Cerebellar cortex (tissue), 1 donor: Measurements from ENCODE around the gene USP21.

Source experiments
- DNase-seq: peaks from one replicate; pipeline ENCODE4 v3.0.0-alpha.2; 2015; ENCODE audit warnings: low spot score

USP21 gene

DNA sequence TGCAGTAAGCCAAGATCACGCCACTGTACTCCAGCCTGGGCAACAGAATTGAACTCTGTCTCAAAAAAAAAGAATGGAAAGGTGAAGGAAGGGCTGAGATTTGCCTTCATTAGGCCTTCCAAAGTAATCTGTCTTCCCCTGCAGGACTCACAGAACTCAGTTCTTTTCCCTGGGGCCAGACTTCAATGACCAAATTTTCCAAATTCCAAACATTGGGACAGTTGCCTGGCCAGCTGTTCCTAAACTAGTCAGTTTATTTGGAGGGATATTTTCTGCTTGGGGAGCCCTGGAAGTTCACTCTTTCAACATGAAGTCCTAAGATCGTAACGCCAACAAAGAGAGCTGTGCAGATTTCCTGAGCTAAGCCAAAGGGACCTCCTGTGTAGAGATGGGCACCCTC lies 21.4 kb upstream of the USP21 start:
- DNase-seq: no peak

- no peak for DNase-seq
Observed at GRCh38 chr1:161138431-161138830, 20.9 kb upstream of the USP21 start.

DNA sequence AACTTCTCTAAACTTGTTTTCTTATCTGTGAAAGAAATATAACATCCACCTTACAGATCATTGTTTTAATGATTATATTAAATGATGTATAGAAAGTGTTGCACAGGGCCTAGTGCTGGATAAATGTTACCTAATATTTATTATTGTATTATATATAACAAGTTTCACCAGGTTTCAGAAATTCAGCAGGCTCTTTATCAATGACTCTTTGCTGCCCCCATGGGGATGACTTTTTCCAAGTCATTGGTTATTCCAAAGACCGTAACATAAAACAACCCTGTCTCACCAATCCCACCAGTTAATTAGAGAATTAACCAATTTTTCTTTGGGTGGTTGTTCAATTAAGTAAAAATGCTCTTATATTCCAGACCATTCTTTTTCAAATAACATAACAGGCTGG lies 19.5 kb upstream of the USP21 start:
- DNase-seq: peak; percentile 41

GRCh38 chr1:161140755-161141400 lies 18.4 kb upstream of the USP21 start:
- no peak for DNase-seq

DNA sequence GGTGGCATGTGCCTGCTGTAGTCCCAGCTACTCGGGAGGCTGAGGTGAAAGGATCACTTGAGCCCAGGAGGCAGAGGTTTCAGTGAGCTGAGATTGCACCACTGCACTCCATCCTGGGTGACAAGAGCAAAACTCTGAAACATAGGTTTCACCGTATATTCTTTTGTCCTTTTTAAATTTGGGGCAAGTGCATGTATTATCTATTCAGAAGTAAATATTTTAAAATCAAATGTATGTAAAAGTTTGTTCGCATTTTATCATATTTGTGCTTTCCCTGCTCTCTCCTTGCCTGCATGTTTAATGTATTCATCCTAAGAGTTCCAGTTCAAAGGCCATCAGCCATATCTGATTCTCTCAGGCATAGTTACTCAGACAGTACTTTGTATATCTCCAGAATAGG lies 13.5 kb upstream of the USP21 start:
- DNase-seq: no peak

GRCh38 chr1:161153176-161153575 lies 6.1 kb upstream of the USP21 start:
- DNase-seq: no peak

- peak; percentile 93 for DNase-seq
Observed at GRCh38 chr1:161153682-161154337, 5.5 kb upstream of the USP21 start, which contains the start of gene UFC1. UFC1 (plus strand) TSS chr1:161153978; CDS start chr1:161153998, 20 bp downstream.

GRCh38 chr1:161157867-161158266 lies 1.4 kb upstream of the USP21 start:
- DNase-seq: no peak

GRCh38 chr1:161158316-161159010 lies 837 bp upstream of the USP21 start:
- DNase-seq: no peak

GRCh38 chr1:161159913-161160243 lies 578 bp downstream of the USP21 start:
- no peak for DNase-seq

DNA sequence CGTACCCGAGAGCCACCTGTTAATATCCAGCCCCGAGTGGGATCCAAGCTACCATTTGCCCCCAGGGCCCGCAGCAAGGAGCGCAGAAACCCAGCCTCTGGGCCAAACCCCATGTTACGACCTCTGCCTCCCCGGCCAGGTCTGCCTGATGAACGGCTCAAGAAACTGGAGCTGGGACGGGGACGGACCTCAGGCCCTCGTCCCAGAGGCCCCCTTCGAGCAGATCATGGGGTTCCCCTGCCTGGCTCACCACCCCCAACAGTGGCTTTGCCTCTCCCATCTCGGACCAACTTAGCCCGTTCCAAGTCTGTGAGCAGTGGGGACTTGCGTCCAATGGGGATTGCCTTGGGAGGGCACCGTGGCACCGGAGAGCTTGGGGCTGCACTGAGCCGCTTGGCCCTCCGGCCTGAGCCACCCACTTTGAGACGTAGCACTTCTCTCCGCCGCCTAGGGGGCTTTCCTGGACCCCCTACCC lies 1.4 kb downstream of the USP21 start:
- DNase-seq: no peak

DNA sequence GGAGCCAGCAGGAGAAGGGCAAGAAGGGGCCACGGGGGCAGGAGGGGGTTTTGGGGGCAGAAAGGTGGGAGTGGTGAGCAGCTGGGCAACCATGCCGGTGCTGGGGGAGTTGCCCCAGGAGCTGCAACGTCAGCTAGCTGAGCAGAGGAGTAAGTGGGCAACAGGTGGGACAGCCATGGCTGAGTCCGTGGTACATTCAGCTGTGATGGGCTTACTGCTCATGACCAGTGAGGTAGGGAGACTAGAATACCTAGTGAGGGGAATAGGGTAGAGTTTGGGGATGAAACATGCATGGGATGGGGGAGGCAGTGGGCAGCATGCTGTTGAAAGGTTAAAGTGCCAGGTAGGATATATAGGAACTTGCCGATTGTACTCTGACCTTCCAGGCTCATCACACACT lies 2.4 kb downstream of the USP21 start:
- DNase-seq: no peak

DNA sequence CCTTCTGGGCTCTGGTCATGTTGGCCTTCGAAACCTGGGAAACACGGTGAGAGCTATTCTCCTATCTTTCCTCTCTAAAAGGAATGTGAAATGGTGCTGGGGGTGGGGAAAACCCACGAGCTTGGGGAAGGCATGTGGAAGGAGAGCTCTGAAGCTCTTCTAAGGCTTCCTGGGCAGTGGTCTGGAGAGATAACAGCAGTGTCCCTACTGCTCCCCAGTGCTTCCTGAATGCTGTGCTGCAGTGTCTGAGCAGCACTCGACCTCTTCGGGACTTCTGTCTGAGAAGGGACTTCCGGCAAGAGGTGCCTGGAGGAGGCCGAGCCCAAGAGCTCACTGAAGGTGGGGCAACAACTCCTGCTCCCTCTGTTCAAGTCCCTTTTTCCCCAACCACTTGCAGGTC lies 2.8 kb downstream of the USP21 start:
- no peak for DNase-seq

- no peak for DNase-seq
Observed at GRCh38 chr1:161162806-161163205, 3.5 kb downstream of the USP21 start.

DNA sequence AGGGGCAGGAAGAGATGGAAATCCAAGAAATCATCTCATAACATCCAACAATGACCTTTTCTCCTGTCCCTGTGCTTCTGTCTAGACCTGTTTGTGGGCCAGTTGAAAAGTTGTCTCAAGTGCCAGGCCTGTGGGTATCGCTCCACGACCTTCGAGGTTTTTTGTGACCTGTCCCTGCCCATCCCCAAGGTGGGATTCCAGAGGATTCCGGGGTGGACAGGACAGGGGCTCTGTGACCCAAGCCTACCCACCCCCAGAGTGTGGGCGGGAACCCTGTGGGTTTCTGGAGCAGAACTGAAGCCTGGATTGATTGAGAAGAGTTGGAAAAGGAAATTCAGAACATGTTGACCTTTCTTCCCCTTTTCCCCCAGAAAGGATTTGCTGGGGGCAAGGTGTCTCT lies 4.5 kb downstream of the USP21 start:
- no peak for DNase-seq

GRCh38 chr1:161164901-161165610 lies 5.8 kb downstream of the USP21 start:
- DNase-seq: no peak

- peak; percentile 99 for DNase-seq
Observed at GRCh38 chr1:161165742-161166668, 6.7 kb downstream of the USP21 start, which contains the start of gene PPOX. PPOX (plus strand) TSS chr1:161166426; CDS start chr1:161166848, 422 bp downstream.

- DNase-seq: no peak
Observed at GRCh38 chr1:161166669-161167548, 7.6 kb downstream of the USP21 start.

- DNase-seq: no peak
Observed at GRCh38 chr1:161168906-161169305, 9.6 kb downstream of the USP21 start.

DNA sequence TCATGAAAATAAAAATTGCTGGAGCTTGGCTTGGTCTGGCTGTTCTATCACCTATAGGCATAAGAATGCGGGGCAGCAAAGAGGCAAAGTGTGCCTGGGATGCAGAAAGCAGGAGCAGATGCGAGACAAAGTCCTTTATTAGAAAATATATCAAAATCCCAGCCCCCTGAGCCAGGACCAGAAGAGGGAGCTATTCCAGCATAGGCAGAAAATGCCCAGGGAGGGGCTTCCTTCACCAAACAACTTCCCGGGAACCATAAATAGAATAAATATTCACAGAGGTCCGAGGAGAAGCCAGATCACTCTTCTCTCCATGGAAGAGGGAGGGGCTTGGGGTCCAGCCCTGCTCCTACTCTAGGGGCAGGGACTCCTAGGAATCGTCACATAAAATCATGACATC lies 11.9 kb downstream of the USP21 start:
- DNase-seq: no peak
